Measurements from ENCODE around the gene PXT1.

PXT1 gene

DNA sequence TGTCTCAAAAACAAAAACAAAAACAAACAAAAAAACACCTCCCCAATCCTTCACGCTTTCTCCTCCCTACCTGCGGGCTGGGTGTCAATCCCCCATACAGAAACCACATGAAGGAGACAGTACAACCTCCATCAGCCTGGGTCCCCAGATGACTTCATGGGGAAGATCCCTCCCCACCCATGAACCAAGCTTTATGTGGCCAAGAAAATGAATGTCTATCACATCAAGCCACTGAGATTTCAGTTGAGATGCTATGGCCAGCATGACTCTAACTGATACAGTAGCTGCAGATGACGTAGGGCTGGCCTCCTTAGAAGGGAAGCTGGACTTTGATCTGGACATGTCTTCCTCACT, 84.8 kb downstream of the PXT1 start:
- H3K79me2 ChIP-seq: no peaks in the 10 kb centered on the region
- H3K9ac ChIP-seq: no peak overlapping the region
- no peak overlapping the region for H3K27ac ChIP-seq
- TF ChIP-seq, protein P1, sequence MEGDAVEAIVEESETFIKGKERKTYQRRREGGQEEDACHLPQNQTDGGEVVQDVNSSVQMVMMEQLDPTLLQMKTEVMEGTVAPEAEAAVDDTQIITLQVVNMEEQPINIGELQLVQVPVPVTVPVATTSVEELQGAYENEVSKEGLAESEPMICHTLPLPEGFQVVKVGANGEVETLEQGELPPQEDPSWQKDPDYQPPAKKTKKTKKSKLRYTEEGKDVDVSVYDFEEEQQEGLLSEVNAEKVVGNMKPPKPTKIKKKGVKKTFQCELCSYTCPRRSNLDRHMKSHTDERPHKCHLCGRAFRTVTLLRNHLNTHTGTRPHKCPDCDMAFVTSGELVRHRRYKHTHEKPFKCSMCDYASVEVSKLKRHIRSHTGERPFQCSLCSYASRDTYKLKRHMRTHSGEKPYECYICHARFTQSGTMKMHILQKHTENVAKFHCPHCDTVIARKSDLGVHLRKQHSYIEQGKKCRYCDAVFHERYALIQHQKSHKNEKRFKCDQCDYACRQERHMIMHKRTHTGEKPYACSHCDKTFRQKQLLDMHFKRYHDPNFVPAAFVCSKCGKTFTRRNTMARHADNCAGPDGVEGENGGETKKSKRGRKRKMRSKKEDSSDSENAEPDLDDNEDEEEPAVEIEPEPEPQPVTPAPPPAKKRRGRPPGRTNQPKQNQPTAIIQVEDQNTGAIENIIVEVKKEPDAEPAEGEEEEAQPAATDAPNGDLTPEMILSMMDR (IDR thresholded peaks at IDR 0.05): no peak
- no peak overlapping the region for H3K4me2 ChIP-seq (ENCODE audit: low read length)
- no peaks in the 10 kb centered on the region for H3K9me3 ChIP-seq (ENCODE audit: control insufficient read depth, low read length)
- no peaks in the 10 kb centered on the region for H3K4me1 ChIP-seq
- H3K36me3 ChIP-seq (ENCODE audit: control insufficient read depth, insufficient read depth, low read length): no peaks in the 10 kb centered on the region
- H3K27me3 ChIP-seq (ENCODE audit: control insufficient read depth, insufficient read depth, low read length): no peaks in the 10 kb centered on the region
- H2AFZ ChIP-seq: no peak overlapping the region
- no peak overlapping the region for H3K4me3 ChIP-seq (ENCODE audit: low read depth, low read length)

DNA sequence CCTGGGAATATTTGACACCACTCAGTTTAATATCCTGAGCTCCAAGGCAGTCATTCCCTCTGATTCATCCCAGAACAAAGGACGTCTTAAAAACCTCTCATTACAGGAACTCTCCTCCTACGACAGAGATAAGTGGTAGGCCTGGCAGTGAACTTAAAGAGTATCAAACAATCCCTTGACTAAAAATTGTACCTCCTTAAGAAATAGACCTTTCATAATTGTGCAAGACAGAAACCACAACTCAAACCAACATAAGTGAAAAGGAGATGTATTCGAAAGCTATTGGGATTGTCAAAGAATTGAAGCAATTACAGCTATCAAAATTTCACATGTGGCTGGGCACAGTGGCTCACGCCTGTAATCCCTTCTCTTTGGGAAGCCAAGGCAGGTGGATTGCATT, 86.8 kb downstream of the PXT1 start:
- Histone ChIP-seq H3K27ac (no peak overlapping the region), H3K79me2 (no peaks in the 10 kb centered on the region), H2AFZ (no peak overlapping the region), H3K36me3 (ENCODE audit: control insufficient read depth, insufficient read depth, low read length) (no peaks in the 10 kb centered on the region), H3K9ac (no peak overlapping the region), H3K9me3 (ENCODE audit: control insufficient read depth, low read length) (no peaks in the 10 kb centered on the region), H3K4me3 (ENCODE audit: low read depth, low read length) (no peak overlapping the region), H3K4me2 (ENCODE audit: low read length) (no peak overlapping the region), H3K27me3 (ENCODE audit: control insufficient read depth, insufficient read depth, low read length) (no peaks in the 10 kb centered on the region), H3K4me1 (no peaks in the 10 kb centered on the region)
- TF ChIP-seq, protein P1 (IDR thresholded peaks at IDR 0.05): no peak

DNA sequence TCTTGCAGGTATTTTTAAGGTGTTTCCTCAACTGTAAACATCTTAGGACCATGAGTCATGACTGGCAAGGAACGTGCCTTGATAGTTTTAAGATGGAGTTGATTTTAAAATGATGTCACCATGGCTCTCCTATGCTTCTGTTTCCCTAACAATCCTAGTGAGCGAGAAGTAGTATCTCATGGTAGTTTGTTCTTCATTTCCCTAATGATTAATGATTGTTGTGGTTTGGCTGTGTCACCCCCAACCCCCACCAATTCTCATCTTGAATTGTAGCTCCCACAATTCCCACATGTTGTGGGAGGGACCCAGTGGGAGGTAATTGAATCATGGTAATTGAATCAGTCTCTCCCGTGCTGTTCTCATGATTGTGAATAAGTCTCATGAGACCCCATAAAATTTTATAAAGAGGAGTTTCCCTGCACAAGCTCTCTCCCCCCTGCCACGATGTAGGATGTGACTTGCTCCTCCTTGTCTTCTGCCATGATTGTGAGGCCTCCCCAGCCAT, 89.2 kb downstream of the PXT1 start:
- H3K4me3 ChIP-seq (ENCODE audit: low read depth, low read length): no peak overlapping the region
- no peak overlapping the region for H3K4me2 ChIP-seq (ENCODE audit: low read length)
- no peak overlapping the region for H3K9ac ChIP-seq
- no peaks in the 10 kb centered on the region for H3K4me1 ChIP-seq
- no peaks in the 10 kb centered on the region for H3K36me3 ChIP-seq (ENCODE audit: control insufficient read depth, insufficient read depth, low read length)
- H3K79me2 ChIP-seq: no peaks in the 10 kb centered on the region
- no peak overlapping the region for H3K27ac ChIP-seq
- no peak overlapping the region for H2AFZ ChIP-seq
- TF ChIP-seq, protein P1 (IDR thresholded peaks at IDR 0.05): no peak
- H3K27me3 ChIP-seq (ENCODE audit: control insufficient read depth, insufficient read depth, low read length): no peaks in the 10 kb centered on the region
- H3K9me3 ChIP-seq (ENCODE audit: control insufficient read depth, low read length): no peaks in the 10 kb centered on the region

DNA sequence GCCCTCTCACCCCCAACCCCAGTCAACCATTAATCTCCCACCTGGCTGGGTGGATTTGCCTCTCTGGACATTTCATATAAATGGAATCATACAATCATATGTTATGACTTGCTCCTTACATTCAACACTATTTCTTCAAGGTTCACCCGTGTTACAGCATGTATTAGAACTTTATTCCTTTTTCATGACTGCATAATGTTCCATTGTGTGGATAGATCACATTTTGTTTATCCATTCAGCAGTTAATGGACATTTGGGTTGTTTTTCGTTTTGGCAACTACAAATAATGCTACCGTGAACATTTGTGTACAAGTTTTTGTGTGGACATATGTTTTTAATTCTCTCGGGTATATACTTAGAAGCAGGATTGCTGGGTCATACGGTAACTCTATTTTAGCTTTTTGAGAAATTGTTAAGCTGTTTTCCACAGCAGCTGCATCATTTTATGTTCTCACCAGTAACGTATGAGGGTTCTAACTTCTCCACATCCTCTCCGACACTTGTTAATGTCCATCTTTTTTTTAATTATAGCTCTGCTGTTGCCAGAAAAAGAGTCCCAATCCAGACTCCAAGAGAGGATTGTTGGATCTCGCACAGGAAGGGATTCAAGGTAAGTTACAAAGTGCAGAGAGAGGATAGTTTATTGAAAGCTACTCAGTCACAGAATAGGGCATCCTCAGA, 90.0 kb downstream of the PXT1 start:
- Histone ChIP-seq H3K4me1 (no peaks in the 10 kb centered on the region), H3K27me3 (ENCODE audit: control insufficient read depth, insufficient read depth, low read length) (no peaks in the 10 kb centered on the region)

More for the DNA sequence above, 90.0 kb downstream of the PXT1 start:
- H3K4me2 ChIP-seq (ENCODE audit: low read length): no peak overlapping the region
- H3K9ac ChIP-seq: no peak overlapping the region
- no peaks in the 10 kb centered on the region for H3K36me3 ChIP-seq (ENCODE audit: control insufficient read depth, insufficient read depth, low read length)
- H3K4me3 ChIP-seq (ENCODE audit: low read depth, low read length): no peak overlapping the region
- H3K9me3 ChIP-seq (ENCODE audit: control insufficient read depth, low read length): no peaks in the 10 kb centered on the region
- H3K79me2 ChIP-seq: no peaks in the 10 kb centered on the region
- TF ChIP-seq, protein P1 (IDR thresholded peaks at IDR 0.05): no peak
- no peak overlapping the region for H3K27ac ChIP-seq
- no peak overlapping the region for H2AFZ ChIP-seq
